Sciatic nerve (tissue), 2 donors: Measurements from ENCODE around the gene SLC22A6. TPM values are rescaled to one million over a fixed set of nuclear protein-coding genes. Genes with fewer than 3 reads are reported as not detected.
"Not testable (repeated sequence)": the region's sequence is repeated elsewhere in the genome, so short reads cannot be mapped to it uniquely, and the experiment has no call there.

Experiments
- ATAC-seq: fragments of 200-7000 bp; cut with Tn5 transposase; one replicate; pipeline ENCODE4 v1.9.1; 2020; ENCODE audit warnings: mild to moderate bottlenecking, moderate library complexity
- DNase-seq: peaks from one replicate; pipeline ENCODE4 v3.0.0-alpha.2; 2020; ENCODE audit warnings: low spot score
- intact Hi-C: fragments of 100-400 bp; cut with DNase I; formaldehyde crosslinking; loops from one replicate; pipeline ENCODE4 v1.14.2; 2022
- total RNA-seq: library from RNA; stranded (reverse); fragmentation: NEBNext Ultra II Directional; extraction: Animal tissue kit (Norgen Biotek cat#: 25700); gene quantifications from one replicate; pipeline ENCODE4 v1.2.1, GENCODE V29; 2021
- donor health status: DM: no; HTN: no; CAD: no.
- donor health status: DM: no; HTN: no; CAD: no.

Gene SLC22A6
- total RNA-seq, 1 donor from 2014 or later: not detected

- intact Hi-C loops, ATAC-seq, DNase-seq: not testable (repeated sequence)
Observed at GRCh38 chr11:62945538-62945937, 39.2 kb downstream of the SLC22A6 start.

- intact Hi-C loops, ATAC-seq, DNase-seq: not testable (repeated sequence)
Observed at GRCh38 chr11:62937528-62937927, 47.2 kb downstream of the SLC22A6 start.

GRCh38 chr11:62934496-62934785 lies 50.3 kb downstream of the SLC22A6 start:
- intact Hi-C loops: no loop called here
- no peak for ATAC-seq

GRCh38 chr11:62933750-62934495 lies 50.8 kb downstream of the SLC22A6 start:
- DNase-seq: no peak
- no peak for ATAC-seq
- intact Hi-C loops: no loop called here

More at GRCh38 chr11:62934496-62934785, 50.3 kb downstream of the SLC22A6 start:
- no peak for DNase-seq

- DNase-seq: no peak
- no peak for ATAC-seq
- intact Hi-C loops: no loop called here
Observed at GRCh38 chr11:62933285-62933684, 51.5 kb downstream of the SLC22A6 start.

GRCh38 chr11:62931499-62932278 lies 53.1 kb downstream of the SLC22A6 start:
- intact Hi-C loops: no loop called here
- DNase-seq (no peak), ATAC-seq (no peak)

GRCh38 chr11:62930666-62931065 lies 54.1 kb downstream of the SLC22A6 start:
- ATAC-seq (no peak), DNase-seq (no peak)
- intact Hi-C loops: no loop called here

GRCh38 chr11:62930157-62930556 lies 54.6 kb downstream of the SLC22A6 start:
- intact Hi-C loops: no loop called here
- ATAC-seq (no peak), DNase-seq (no peak)

- intact Hi-C loops: no loop called here
- ATAC-seq: no peak
- DNase-seq: no peak
Observed at GRCh38 chr11:62928011-62928410, 56.8 kb downstream of the SLC22A6 start.

GRCh38 chr11:62926680-62927455 lies 57.9 kb downstream of the SLC22A6 start:
- DNase-seq (no peak), ATAC-seq (no peak)
- intact Hi-C loops: no loop called here

Other genes starting within 250 kb of the SLC22A6 start
- gene ZBTB3, start 230.8 kb downstream of the SLC22A6 start, total RNA-seq: 9.8 TPM
- gene POLR2G, start 223.4 kb downstream of the SLC22A6 start, total RNA-seq: 48.1 TPM
- gene TAF6L, start 213.6 kb downstream of the SLC22A6 start, total RNA-seq: 17.8 TPM
- gene TMEM179B, start 197.6 kb downstream of the SLC22A6 start, total RNA-seq: 29.6 TPM
- gene TMEM223, start 193.0 kb downstream of the SLC22A6 start, total RNA-seq: 10.4 TPM
- gene NXF1, start 179.5 kb downstream of the SLC22A6 start, total RNA-seq: 81.8 TPM
- 51.6 TPM for gene STX5, start 152.9 kb downstream of the SLC22A6 start, total RNA-seq
- gene TEX54, start 152.1 kb downstream of the SLC22A6 start, total RNA-seq: not detected
- gene WDR74, start 145.4 kb downstream of the SLC22A6 start, total RNA-seq: 34.5 TPM
- gene SLC3A2, start 104.1 kb downstream of the SLC22A6 start, total RNA-seq: 102 TPM
- not detected for gene CHRM1, start 63.6 kb downstream of the SLC22A6 start, total RNA-seq
- gene SLC22A8, start 30.9 kb upstream of the SLC22A6 start, total RNA-seq: not detected
- not detected for gene SLC22A24, start 159.3 kb upstream of the SLC22A6 start, total RNA-seq